Subcutaneous abdominal adipose tissue (tissue), 5 donors: ENCODE measurements around the gene TTLL11.

Experiments
- H3K27ac ChIP-seq: one replicate; pipeline ENCODE4 v1.7.0; 2013; ENCODE audit warnings: low read depth, mild to moderate bottlenecking, inconsistent platforms, low read length, moderate library complexity
- H3K27me3 ChIP-seq, 5 donors: one replicate each; pipeline ENCODE4 v1.7.0; 2013; ENCODE audit warnings: low read length in 5 of 5, inconsistent platforms in 1 of 5; ENCODE audit not compliant: control insufficient read depth in 5 of 5, insufficient read depth in 4 of 5
- H3K36me3 ChIP-seq, 5 donors: one replicate each; pipeline ENCODE4 v1.7.0; 2013; ENCODE audit warnings: low read length in 5 of 5; ENCODE audit not compliant: control insufficient read depth in 5 of 5, insufficient read depth in 5 of 5
- H3K4me1 ChIP-seq, 5 donors: one replicate each; pipeline ENCODE4 v1.7.0; 2013; ENCODE audit warnings: low read length in 5 of 5, mild to moderate bottlenecking in 3 of 5, moderate library complexity in 1 of 5; ENCODE audit not compliant: control insufficient read depth in 5 of 5, insufficient read depth in 5 of 5
- H3K4me3 ChIP-seq, 5 donors: one replicate each; pipeline ENCODE4 v1.7.0; 2013; ENCODE audit warnings: low read length in 5 of 5, low read depth in 1 of 5
- H3K9ac ChIP-seq, 5 donors: one replicate each; pipeline ENCODE4 v1.7.0; 2013; ENCODE audit warnings: low read length in 5 of 5, mild to moderate bottlenecking in 4 of 5, moderate library complexity in 3 of 5
- H3K9me3 ChIP-seq, 5 donors: one replicate each; pipeline ENCODE4 v1.7.0; 2013; ENCODE audit warnings: low read length in 5 of 5; ENCODE audit not compliant: control insufficient read depth in 5 of 5
- donor health status: healthy.
- donor health status: healthy.
- donor health status: healthy.
- donor health status: healthy.
- donor health status: healthy.

TTLL11 gene

GRCh38 chr9:122095010-122095767 lies 2.1 kb upstream of the TTLL11 start:
- Histone ChIP-seq H3K27ac (no peak overlapping the region), H3K36me3 (no peaks in the 10 kb centered on the region), H3K4me1 (peaks cover 6 to 39% (median 31%) of the 10 kb centered on the region in 5 donors), H3K9ac (no peak overlapping the region), H3K27me3 (peaks cover 0 to 2% (median 0%) of the 10 kb centered on the region in 5 donors), H3K9me3 (no peaks in the 10 kb centered on the region), H3K4me3 (no peak overlapping the region)

GRCh38 chr9:122091682-122092592 lies 1.2 kb downstream of the TTLL11 start:
- Histone ChIP-seq H3K4me1 (peaks cover 6 to 34% (median 31%) of the 10 kb centered on the region in 5 donors), H3K27ac (peak overlapping the region; percentile 71), H3K36me3 (peaks cover 0 to 2% (median 0%) of the 10 kb centered on the region in 5 donors), H3K4me3 (peak overlapping the region; percentile 75 to 90 (median 80)), H3K9ac (peak overlapping the region; percentile 19 to 93 (median 83)), H3K27me3 (no peaks in the 10 kb centered on the region), H3K9me3 (no peaks in the 10 kb centered on the region)

DNA sequence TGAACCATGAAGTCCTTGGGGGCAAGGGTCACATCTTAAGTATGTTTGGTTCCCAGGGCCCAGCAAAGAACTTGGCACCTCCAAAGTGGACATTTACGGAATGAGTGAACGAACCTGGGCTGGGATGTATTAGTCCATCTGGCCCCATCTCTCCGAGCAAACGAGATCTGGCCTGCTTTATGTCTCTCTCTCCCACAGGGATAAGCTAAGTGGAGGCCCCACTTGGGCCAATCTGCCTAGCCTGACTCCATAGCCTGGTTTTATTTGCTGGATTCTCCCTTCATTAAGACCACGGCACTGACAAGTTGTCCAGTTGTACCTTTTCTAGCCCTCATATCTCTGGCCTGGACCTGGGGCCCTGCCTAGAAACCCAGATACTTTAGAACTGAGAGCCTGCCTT lies 2.1 kb downstream of the TTLL11 start:
- peak overlapping the region in 2 of 5 donors; percentile 58 to 93 for H3K9ac ChIP-seq
- H3K4me3 ChIP-seq, result peak overlapping the region in 1 of 5 donors; percentile 78
- H3K27ac ChIP-seq, result no peak overlapping the region
- no peaks in the 10 kb centered on the region for H3K9me3 ChIP-seq
- H3K36me3 ChIP-seq, result peaks cover 0 to 2% (median 0%) of the 10 kb centered on the region in 5 donors
- no peaks in the 10 kb centered on the region for H3K27me3 ChIP-seq
- H3K4me1 ChIP-seq, result peaks cover 6 to 34% (median 31%) of the 10 kb centered on the region in 5 donors

- H3K9ac ChIP-seq, result no peak overlapping the region
Observed at GRCh38 chr9:122090287-122090883, 2.7 kb downstream of the TTLL11 start.

DNA sequence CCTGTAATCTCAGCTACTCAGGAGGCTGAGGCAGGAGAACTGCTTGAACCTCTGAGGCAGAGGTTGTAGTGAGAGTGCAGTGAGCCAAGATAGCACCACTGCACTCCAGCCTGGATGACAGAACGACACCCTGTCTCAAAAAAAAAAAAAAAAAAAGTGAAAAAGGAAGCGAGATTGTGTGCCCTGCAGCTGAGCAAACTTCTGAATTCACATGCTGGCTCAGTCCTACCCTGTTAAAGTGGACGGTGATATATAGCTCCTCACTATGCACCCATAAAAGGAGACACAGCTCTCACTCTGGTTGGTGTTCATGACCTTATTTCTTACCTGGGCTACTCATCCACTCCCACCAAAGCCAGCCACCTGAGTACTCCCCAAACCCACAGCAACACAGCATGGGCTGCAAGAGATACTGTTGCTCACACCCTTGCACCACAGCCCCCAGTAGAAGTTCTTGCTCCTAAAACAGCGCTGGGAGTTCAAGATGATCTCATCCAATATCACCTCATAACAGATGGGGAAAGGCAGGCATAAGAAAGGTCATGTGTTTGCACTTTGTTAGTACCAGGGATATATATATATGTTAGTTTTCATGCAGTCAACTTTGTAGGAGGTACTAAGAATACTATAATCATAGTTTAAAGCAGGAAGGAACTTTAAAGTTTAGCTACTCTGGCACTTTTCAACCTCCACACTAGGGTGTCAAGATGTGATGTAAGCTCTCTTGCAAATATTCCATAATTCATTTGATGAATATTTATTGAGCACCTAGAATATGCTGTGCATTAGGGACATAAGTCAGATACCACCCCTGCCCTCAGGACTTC lies 4.0 kb downstream of the TTLL11 start:
- Histone ChIP-seq H3K27me3 (no peaks in the 10 kb centered on the region), H3K9me3 (no peaks in the 10 kb centered on the region), H3K4me1 (peaks cover 6 to 30% (median 26%) of the 10 kb centered on the region in 5 donors), H3K4me3 (no peak overlapping the region), H3K27ac (no peak overlapping the region), H3K9ac (no peak overlapping the region), H3K36me3 (peaks cover 0 to 2% (median 0%) of the 10 kb centered on the region in 5 donors)

More at GRCh38 chr9:122090287-122090883, 2.7 kb downstream of the TTLL11 start:
- Histone ChIP-seq H3K4me3 (no peak overlapping the region), H3K4me1 (peaks cover 6 to 33% (median 30%) of the 10 kb centered on the region in 5 donors), H3K36me3 (peaks cover 0 to 2% (median 0%) of the 10 kb centered on the region in 5 donors), H3K27ac (no peak overlapping the region), H3K27me3 (no peaks in the 10 kb centered on the region), H3K9me3 (no peaks in the 10 kb centered on the region)

- peaks cover 0 to 2% (median 0%) of the 10 kb centered on the region in 5 donors for H3K36me3 ChIP-seq
- H3K4me1 ChIP-seq, result peaks cover 6 to 23% (median 19%) of the 10 kb centered on the region in 5 donors
- H3K9ac ChIP-seq, result peak overlapping the region in 1 of 5 donors; percentile 16
- H3K27me3 ChIP-seq, result no peaks in the 10 kb centered on the region
- no peak overlapping the region for H3K27ac ChIP-seq
- H3K4me3 ChIP-seq, result no peak overlapping the region
- H3K9me3 ChIP-seq, result no peaks in the 10 kb centered on the region
Observed at GRCh38 chr9:122087406-122088200, 5.5 kb downstream of the TTLL11 start.

- H3K4me1 ChIP-seq, result peaks cover 3 to 16% (median 12%) of the 10 kb centered on the region in 5 donors
- H3K27ac ChIP-seq, result no peak overlapping the region
- no peak overlapping the region for H3K9ac ChIP-seq
- H3K36me3 ChIP-seq, result peaks cover 0 to 2% (median 0%) of the 10 kb centered on the region in 5 donors
- H3K9me3 ChIP-seq, result no peaks in the 10 kb centered on the region
- H3K4me3 ChIP-seq, result no peak overlapping the region
- H3K27me3 ChIP-seq, result no peaks in the 10 kb centered on the region
Observed at GRCh38 chr9:122086873-122087272, 6.2 kb downstream of the TTLL11 start.

DNA sequence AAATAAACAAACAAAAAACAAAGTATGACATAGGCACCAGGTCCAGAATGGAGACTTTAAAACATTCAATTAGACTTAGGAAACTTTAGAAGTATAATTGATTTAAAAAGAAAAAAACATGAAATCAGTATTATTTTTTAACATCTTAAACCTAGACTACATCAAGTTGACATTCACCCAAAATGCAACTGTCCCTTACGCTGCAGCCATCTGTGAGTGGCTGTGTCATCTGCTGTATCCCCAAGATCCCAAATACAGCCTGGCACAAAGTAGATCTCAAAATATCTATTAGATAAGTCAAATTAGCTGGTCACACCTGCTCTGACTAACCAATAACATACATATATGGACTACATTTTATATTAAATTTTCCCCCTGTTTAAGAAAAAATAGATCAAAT lies 7.8 kb downstream of the TTLL11 start:
- Histone ChIP-seq H3K27ac (no peak overlapping the region), H3K4me1 (no peaks in the 10 kb centered on the region), H3K9ac (no peak overlapping the region), H3K36me3 (peaks cover 0 to 2% (median 0%) of the 10 kb centered on the region in 5 donors), H3K27me3 (no peaks in the 10 kb centered on the region), H3K9me3 (no peaks in the 10 kb centered on the region), H3K4me3 (no peak overlapping the region)
